ENCODE results near the gene DAP. TPM values are rescaled to one million over a fixed set of nuclear protein-coding genes. Genes with fewer than 3 reads are reported as not detected.

The DAP gene
- total RNA-seq, 1 donor from 2014 or later, result 38.5 TPM

DNA sequence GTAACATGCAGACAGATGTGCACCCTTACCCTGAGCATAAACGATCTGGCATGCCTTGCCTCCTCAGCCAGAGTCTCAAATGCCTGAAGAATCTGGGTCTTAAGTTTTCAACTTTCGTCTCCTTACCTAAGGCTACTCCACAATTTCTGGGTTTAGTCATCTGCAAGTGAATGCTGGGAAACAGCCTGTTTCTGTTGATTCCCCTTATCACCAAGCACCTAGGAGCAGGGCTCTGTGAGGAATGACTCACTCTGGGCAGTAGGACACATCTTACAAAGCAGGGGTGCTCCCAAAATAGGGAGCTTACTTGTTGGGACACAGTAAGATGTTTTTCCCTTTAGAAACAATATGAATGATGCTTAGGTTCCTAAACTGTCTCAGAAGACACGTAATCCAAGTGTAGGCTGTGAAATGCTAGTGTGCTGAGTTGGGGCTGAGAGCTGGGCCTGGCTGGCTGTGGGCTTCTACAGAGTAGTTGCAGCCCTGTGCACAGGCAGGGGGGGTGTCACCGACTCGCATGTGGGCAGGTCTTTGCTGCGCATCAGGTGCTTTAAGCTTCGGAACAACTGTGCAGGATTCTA lies 58.0 kb downstream of the DAP start:
- Mint-ChIP-seq H3K27me3 (ENCODE audit: unreplicated experiment) (peaks cover 1% of the 10 kb centered on the region), H3K27ac (ENCODE audit: unreplicated experiment) (no peak overlapping the region), H3K36me3 (ENCODE audit: unreplicated experiment) (no peaks in the 10 kb centered on the region), H3K4me1 (ENCODE audit: low read depth, unreplicated experiment) (peaks cover 9% of the 10 kb centered on the region), H3K4me3 (ENCODE audit: unreplicated experiment) (no peak overlapping the region), H3K9me3 (ENCODE audit: unreplicated experiment) (peaks cover 3% of the 10 kb centered on the region)
- DNase-seq, result no peak
- TF ChIP-seq, protein P1, sequence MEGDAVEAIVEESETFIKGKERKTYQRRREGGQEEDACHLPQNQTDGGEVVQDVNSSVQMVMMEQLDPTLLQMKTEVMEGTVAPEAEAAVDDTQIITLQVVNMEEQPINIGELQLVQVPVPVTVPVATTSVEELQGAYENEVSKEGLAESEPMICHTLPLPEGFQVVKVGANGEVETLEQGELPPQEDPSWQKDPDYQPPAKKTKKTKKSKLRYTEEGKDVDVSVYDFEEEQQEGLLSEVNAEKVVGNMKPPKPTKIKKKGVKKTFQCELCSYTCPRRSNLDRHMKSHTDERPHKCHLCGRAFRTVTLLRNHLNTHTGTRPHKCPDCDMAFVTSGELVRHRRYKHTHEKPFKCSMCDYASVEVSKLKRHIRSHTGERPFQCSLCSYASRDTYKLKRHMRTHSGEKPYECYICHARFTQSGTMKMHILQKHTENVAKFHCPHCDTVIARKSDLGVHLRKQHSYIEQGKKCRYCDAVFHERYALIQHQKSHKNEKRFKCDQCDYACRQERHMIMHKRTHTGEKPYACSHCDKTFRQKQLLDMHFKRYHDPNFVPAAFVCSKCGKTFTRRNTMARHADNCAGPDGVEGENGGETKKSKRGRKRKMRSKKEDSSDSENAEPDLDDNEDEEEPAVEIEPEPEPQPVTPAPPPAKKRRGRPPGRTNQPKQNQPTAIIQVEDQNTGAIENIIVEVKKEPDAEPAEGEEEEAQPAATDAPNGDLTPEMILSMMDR (IDR thresholded peaks at IDR 0.05; ENCODE audit: partially characterized antibody, unreplicated experiment), result no peak

DNA sequence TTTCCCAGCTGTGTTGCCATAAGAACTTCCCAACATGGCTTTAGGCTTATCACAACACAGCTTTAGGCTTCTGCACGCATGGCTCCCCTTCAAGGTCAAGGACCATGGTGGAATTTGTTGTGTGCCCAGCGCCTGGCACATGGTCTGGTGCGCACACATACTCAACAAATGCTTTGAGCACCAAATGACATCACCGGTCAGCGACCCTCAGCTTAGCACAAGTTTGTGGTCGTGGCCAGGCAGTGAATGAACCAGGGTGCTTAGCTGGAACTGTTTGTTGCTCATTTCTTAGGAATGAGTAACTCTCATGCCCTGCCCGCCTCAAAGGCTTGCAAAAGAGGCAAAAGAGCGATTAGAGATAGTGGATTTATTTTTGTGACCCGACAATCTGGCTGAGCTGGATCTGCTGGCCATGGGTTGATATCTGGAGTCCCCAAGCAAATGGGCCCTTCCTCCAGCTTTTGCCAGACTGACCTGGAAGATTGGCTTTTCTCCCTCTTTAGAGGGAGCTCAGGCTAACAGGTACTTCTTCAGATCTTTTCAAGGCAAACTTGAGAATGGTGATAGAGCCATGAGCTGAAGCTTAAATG lies 58.9 kb downstream of the DAP start:
- Mint-ChIP-seq H3K27ac (ENCODE audit: unreplicated experiment) (no peak overlapping the region), H3K9me3 (ENCODE audit: unreplicated experiment) (peaks cover 3% of the 10 kb centered on the region), H3K4me1 (ENCODE audit: low read depth, unreplicated experiment) (peaks cover 18% of the 10 kb centered on the region), H3K36me3 (ENCODE audit: unreplicated experiment) (no peaks in the 10 kb centered on the region), H3K4me3 (ENCODE audit: unreplicated experiment) (no peak overlapping the region), H3K27me3 (ENCODE audit: unreplicated experiment) (peaks cover 1% of the 10 kb centered on the region)
- no peak for DNase-seq
- TF ChIP-seq, protein P1 (IDR thresholded peaks at IDR 0.05; ENCODE audit: partially characterized antibody, unreplicated experiment), result no peak

DNA sequence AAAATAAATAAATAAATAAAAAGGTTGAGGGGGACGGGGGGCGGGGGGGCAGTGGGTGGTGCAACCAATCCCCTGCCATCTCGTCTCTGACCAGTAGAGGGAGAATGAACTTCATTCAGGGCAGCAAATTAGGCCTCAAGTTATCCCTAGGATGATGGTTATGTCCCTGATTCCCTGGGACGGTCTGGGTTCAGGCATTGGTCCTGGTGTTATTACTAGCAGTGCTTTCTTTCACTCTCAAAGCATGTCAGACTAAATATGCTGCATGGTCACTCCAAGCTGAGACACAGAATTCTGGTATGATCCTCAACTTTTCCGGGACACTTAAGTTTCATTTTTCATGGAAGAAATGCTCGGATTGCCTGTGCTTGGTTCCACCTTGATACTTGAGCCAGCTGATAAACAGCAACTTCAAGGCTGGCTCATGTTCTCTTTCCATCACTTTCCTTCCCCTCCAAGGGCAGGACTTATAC lies 59.4 kb downstream of the DAP start:
- TF ChIP-seq, protein P1 (IDR thresholded peaks at IDR 0.05; ENCODE audit: partially characterized antibody, unreplicated experiment), result peak; percentile 95
- H3K27ac Mint-ChIP-seq (ENCODE audit: unreplicated experiment), result no peak overlapping the region
- no peaks in the 10 kb centered on the region for H3K36me3 Mint-ChIP-seq (ENCODE audit: unreplicated experiment)
- H3K27me3 Mint-ChIP-seq (ENCODE audit: unreplicated experiment), result peaks cover 1% of the 10 kb centered on the region
- peaks cover 3% of the 10 kb centered on the region for H3K9me3 Mint-ChIP-seq (ENCODE audit: unreplicated experiment)
- peaks cover 20% of the 10 kb centered on the region for H3K4me1 Mint-ChIP-seq (ENCODE audit: low read depth, unreplicated experiment)
- DNase-seq, result peak; percentile 36
- H3K4me3 Mint-ChIP-seq (ENCODE audit: unreplicated experiment), result no peak overlapping the region

DNA sequence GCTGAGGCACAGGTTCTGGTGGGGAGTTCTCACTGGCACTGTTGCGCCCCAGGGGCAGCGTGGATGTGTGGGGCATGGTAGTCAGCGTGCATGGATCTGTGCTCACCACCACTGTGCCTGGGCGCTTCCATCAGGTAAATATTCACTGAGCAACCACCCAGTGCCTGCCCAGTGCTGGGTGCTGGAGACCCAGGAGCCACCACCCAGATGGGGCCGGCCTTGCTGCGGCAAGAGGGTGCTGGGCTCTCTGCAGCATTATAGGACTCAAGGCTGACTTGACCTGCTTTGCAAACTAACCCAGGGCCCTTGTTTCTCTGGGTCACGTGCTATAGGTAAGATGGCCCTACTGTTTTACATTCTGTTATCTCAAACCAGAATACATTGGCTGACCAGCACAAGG lies 60.5 kb downstream of the DAP start:
- no peak overlapping the region for H3K4me3 Mint-ChIP-seq (ENCODE audit: unreplicated experiment)
- peaks cover 20% of the 10 kb centered on the region for H3K4me1 Mint-ChIP-seq (ENCODE audit: low read depth, unreplicated experiment)
- H3K27me3 Mint-ChIP-seq (ENCODE audit: unreplicated experiment), result peaks cover 1% of the 10 kb centered on the region
- no peak for DNase-seq
- no peak overlapping the region for H3K27ac Mint-ChIP-seq (ENCODE audit: unreplicated experiment)
- TF ChIP-seq, protein P1 (IDR thresholded peaks at IDR 0.05; ENCODE audit: partially characterized antibody, unreplicated experiment), result no peak
- H3K36me3 Mint-ChIP-seq (ENCODE audit: unreplicated experiment), result no peaks in the 10 kb centered on the region
- H3K9me3 Mint-ChIP-seq (ENCODE audit: unreplicated experiment), result peaks cover 3% of the 10 kb centered on the region

DNA sequence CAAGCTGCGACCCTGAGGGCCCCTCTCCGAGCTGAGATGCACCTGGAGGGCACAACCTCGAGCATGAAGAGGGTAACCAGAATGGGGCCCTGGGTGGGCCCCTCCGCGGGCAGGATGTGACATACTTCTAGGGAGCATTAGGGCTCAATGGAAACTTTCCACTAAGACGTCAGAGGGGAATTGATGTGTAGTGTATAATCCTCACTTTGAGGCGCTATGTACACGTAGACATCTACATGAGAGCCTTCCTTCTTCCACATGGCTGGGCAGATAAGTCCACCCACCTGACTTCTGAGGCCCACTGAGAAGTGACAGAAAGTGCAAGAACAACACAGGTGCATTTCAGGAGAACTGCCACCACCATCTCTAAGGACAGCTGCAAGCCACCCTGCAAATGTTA lies 61.0 kb downstream of the DAP start:
- H3K27me3 Mint-ChIP-seq (ENCODE audit: unreplicated experiment), result peaks cover 1% of the 10 kb centered on the region
- H3K27ac Mint-ChIP-seq (ENCODE audit: unreplicated experiment), result no peak overlapping the region
- TF ChIP-seq, protein P1 (IDR thresholded peaks at IDR 0.05; ENCODE audit: partially characterized antibody, unreplicated experiment), result no peak
- peaks cover 20% of the 10 kb centered on the region for H3K4me1 Mint-ChIP-seq (ENCODE audit: low read depth, unreplicated experiment)
- peaks cover 3% of the 10 kb centered on the region for H3K9me3 Mint-ChIP-seq (ENCODE audit: unreplicated experiment)
- H3K4me3 Mint-ChIP-seq (ENCODE audit: unreplicated experiment), result no peak overlapping the region
- no peak for DNase-seq
- H3K36me3 Mint-ChIP-seq (ENCODE audit: unreplicated experiment), result no peaks in the 10 kb centered on the region
